ENCODE results near the gene EFCAB8. TPM values are rescaled to one million over a fixed set of nuclear protein-coding genes. Genes with fewer than 3 reads are reported as not detected.

EFCAB8 gene
- polyA plus RNA-seq, 1 experiment = not detected

GRCh38 chr20:32831982-32832381 lies 26.7 kb upstream of the EFCAB8 start:
- DNase-seq (ENCODE audit: low read depth, low spot score) = no peak
- H3K27ac ChIP-seq (ENCODE audit: low read depth, low read length) = no peak overlapping the region
- no peaks in the 10 kb centered on the region for H3K27me3 ChIP-seq (ENCODE audit: control insufficient read depth, insufficient read depth, low read length)
- no peak for TF ChIP-seq CTCF (IDR thresholded peaks at IDR 0.05; ENCODE audit: low read depth, low read length)
- POLR2A ChIA-PET = interaction anchor here (0.7 kb wide), 1 partner anchor 42 kb away, joined by 3 read pairs; no protein-coding TSS in a partner anchor
- CTCF ChIA-PET = no interaction called here
- H3K4me3 ChIP-seq (ENCODE audit: low read depth, low read length) = no peak overlapping the region
- H3K9me3 ChIP-seq (ENCODE audit: control insufficient read depth, insufficient read depth, low read length) = no peaks in the 10 kb centered on the region

- Histone ChIP-seq H3K4me3 (ENCODE audit: low read depth, low read length) (no peak overlapping the region), H3K9me3 (ENCODE audit: control insufficient read depth, insufficient read depth, low read length) (no peaks in the 10 kb centered on the region), H3K27ac (ENCODE audit: low read depth, low read length) (no peak overlapping the region), H3K27me3 (ENCODE audit: control insufficient read depth, insufficient read depth, low read length) (no peaks in the 10 kb centered on the region)
- no peak for DNase-seq (ENCODE audit: low read depth, low spot score)
- no peak for TF ChIP-seq CTCF (IDR thresholded peaks at IDR 0.05; ENCODE audit: low read depth, low read length)
- ChIA-PET CTCF (interaction anchor here (0.7 to 1.2 kb wide), 2 partner anchors 9 to 159 kb away, joined by 3 to 4 read pairs; partner anchors contain the start of gene C20orf203), POLR2A (no interaction called here)
Observed at GRCh38 chr20:32832664-32833063, 26.1 kb upstream of the EFCAB8 start.

GRCh38 chr20:32834972-32835371 lies 23.8 kb upstream of the EFCAB8 start:
- Histone ChIP-seq H3K27me3 (ENCODE audit: control insufficient read depth, insufficient read depth, low read length) (no peaks in the 10 kb centered on the region), H3K4me3 (ENCODE audit: low read depth, low read length) (no peak overlapping the region), H3K9me3 (ENCODE audit: control insufficient read depth, insufficient read depth, low read length) (no peaks in the 10 kb centered on the region), H3K27ac (ENCODE audit: low read depth, low read length) (no peak overlapping the region)
- no peak for DNase-seq (ENCODE audit: low read depth, low spot score)
- CTCF ChIA-PET = no interaction called here
- POLR2A ChIA-PET = no interaction called here
- TF ChIP-seq CTCF (IDR thresholded peaks at IDR 0.05; ENCODE audit: low read depth, low read length) = no peak

GRCh38 chr20:32837157-32837556 lies 21.6 kb upstream of the EFCAB8 start:
- H3K27ac ChIP-seq (ENCODE audit: low read depth, low read length) = no peak overlapping the region
- H3K27me3 ChIP-seq (ENCODE audit: control insufficient read depth, insufficient read depth, low read length) = no peaks in the 10 kb centered on the region
- POLR2A ChIA-PET = no interaction called here
- no peak for TF ChIP-seq CTCF (IDR thresholded peaks at IDR 0.05; ENCODE audit: low read depth, low read length)
- CTCF ChIA-PET = interaction anchor here (1.2 kb wide), 1 partner anchor 65 kb away, joined by 3 read pairs; no protein-coding TSS in a partner anchor
- DNase-seq (ENCODE audit: low read depth, low spot score) = no peak
- no peak overlapping the region for H3K4me3 ChIP-seq (ENCODE audit: low read depth, low read length)
- H3K9me3 ChIP-seq (ENCODE audit: control insufficient read depth, insufficient read depth, low read length) = no peaks in the 10 kb centered on the region

- no peak for TF ChIP-seq CTCF (IDR thresholded peaks at IDR 0.05; ENCODE audit: low read depth, low read length)
- CTCF ChIA-PET = no interaction called here
- POLR2A ChIA-PET = no interaction called here
Observed at GRCh38 chr20:32839227-32839981, 19.3 kb upstream of the EFCAB8 start.

More at GRCh38 chr20:32839227-32839981, 19.3 kb upstream of the EFCAB8 start:
- Histone ChIP-seq H3K4me3 (ENCODE audit: low read depth, low read length) (no peak overlapping the region), H3K27ac (ENCODE audit: low read depth, low read length) (no peak overlapping the region), H3K27me3 (ENCODE audit: control insufficient read depth, insufficient read depth, low read length) (no peaks in the 10 kb centered on the region), H3K9me3 (ENCODE audit: control insufficient read depth, insufficient read depth, low read length) (no peaks in the 10 kb centered on the region)
- no peak for DNase-seq (ENCODE audit: low read depth, low spot score)

Data from AG04450 (cell line).